ENCODE data around the gene OR13H1.
"Not testable (repeated sequence)": the region's sequence is repeated elsewhere in the genome, so short reads cannot be mapped to it uniquely, and the experiment has no call there.

DNA sequence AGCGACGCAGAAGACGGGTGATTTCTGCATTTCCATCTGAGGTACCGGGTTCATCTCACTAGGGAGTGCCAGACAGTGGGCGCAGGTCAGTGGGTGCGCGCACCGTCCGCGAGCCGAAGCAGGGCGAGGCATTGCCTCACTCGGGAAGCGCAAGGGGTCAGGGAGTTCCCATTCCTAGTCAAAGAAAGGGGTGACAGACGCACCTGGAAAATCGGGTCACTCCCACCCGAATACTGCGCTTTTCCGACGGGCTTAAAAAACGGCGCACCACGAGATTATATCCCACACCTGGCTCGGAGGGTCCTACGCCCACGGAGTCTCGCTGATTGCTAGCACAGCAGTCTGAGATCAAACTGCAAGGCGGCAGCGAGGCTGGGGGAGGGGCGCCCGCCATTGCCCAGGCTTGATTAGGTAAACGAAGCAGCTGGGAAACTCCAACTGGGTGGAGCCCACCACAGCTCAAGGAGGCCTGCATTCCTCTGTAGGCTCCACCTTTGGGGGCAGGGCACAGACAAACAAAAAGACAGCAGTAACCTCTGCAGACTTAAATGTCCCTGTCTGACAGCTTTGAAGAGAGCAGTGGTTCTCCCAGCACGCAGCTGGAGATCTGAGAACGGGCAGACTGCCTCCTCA lies 35.0 kb downstream of the OR13H1 start:
- TF ChIP-seq CTCF (conservative IDR thresholded peaks at IDR 0.05 in 1 of 2, IDR thresholded peaks at IDR 0.05 in 1 of 2; ENCODE audit: extremely low read depth in 1 of 2, insufficient read depth in 1 of 2, low read depth in 1 of 2, low read length in 2 of 2); EZH2 (IDR thresholded peaks at IDR 0.05; ENCODE audit: borderline replicate concordance, low read length): not testable (repeated sequence)
